ENCODE data around the gene SIRPB1.

- TF ChIP-seq EZH2phosphoT487 (IDR thresholded peaks at IDR 0.05; ENCODE audit: low read length) (no peak), EZH2 (optimal IDR thresholded peaks at IDR 0.05; ENCODE audit: low read depth, low read length) (no peak)
- TF ChIP-seq, protein P1, sequence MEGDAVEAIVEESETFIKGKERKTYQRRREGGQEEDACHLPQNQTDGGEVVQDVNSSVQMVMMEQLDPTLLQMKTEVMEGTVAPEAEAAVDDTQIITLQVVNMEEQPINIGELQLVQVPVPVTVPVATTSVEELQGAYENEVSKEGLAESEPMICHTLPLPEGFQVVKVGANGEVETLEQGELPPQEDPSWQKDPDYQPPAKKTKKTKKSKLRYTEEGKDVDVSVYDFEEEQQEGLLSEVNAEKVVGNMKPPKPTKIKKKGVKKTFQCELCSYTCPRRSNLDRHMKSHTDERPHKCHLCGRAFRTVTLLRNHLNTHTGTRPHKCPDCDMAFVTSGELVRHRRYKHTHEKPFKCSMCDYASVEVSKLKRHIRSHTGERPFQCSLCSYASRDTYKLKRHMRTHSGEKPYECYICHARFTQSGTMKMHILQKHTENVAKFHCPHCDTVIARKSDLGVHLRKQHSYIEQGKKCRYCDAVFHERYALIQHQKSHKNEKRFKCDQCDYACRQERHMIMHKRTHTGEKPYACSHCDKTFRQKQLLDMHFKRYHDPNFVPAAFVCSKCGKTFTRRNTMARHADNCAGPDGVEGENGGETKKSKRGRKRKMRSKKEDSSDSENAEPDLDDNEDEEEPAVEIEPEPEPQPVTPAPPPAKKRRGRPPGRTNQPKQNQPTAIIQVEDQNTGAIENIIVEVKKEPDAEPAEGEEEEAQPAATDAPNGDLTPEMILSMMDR (IDR thresholded peaks at IDR 0.05; ENCODE audit: low read length): no peak
Observed at GRCh38 chr20:1669304-1669703, 49.5 kb upstream of the SIRPB1 start.

All from MM.1S (cell line).